ENCODE results near the gene CACNA1C. TPM values are rescaled to one million over a fixed set of nuclear protein-coding genes. Genes with fewer than 3 reads are reported as not detected.

CACNA1C gene
- total and polyA plus RNA-seq, 10 of the 15 experiments (the other 5 are each of a cell fraction or from before 2014, with no cell fraction given), result under 0.01 to 0.15 (median 0.09) TPM; not detected in 5

DNA sequence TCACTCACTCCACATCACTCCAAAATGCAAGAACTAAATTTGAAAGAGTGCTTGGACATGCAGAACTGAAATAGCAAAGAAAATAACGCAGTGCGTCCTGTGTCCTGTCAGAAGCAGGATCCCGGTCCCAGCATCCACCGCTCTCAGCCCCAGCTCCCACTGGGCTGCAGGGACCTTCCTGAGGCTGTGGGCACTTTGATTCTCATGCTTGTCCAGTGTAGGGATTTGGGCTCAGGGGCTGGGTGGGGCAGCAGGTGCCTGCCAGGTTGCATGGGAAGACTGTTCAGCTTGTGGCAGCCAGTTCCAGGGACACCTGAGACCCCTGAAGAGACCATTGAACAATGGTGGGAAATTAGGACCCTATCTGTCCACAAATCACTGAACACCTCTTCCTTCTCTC lies 602.0 kb downstream of the CACNA1C start:
- BruUV-seq (replicated peaks), result no TSS peak
- H2AFZ ChIP-seq (ENCODE audit: control insufficient read depth, low read depth, low read length), result no peak overlapping the region
- in situ Hi-C loops (cut with MboI) (no loop called here), intact Hi-C loops (cut with micrococcal nuclease; ENCODE audit: unreplicated experiment) (no loop called here)
- ATAC-seq (no peak), FAIRE-seq (no peak), DNase-seq (ENCODE audit: low read depth, low spot score) (no peak)
- POLR2A ChIA-PET, result no interaction called here
- no peaks in the 10 kb centered on the region for H3K9me3 ChIP-seq (replicated peaks; ENCODE audit: control insufficient read depth, insufficient read depth, low read length)
- RAD21 ChIA-PET (ENCODE audit: unreplicated experiment), result no interaction called here
- no peaks in the 10 kb centered on the region for H3K79me2 ChIP-seq (ENCODE audit: control insufficient read depth, insufficient read depth, low read length)
- SMC1A ChIA-PET (ENCODE audit: uncharacterized antibody, unreplicated experiment), result no interaction called here
- TF ChIP-seq BCL11A (IDR thresholded peaks at IDR 0.05; ENCODE audit: low read depth, low read length) (no peak), ZSCAN29 (IDR thresholded peaks at IDR 0.05) (no peak), DPF2 (IDR thresholded peaks at IDR 0.05) (no peak), EZH2 (IDR thresholded peaks at IDR 0.05; ENCODE audit: borderline replicate concordance, control insufficient read depth, low read depth, low read length) (no peak), CBX3 (IDR thresholded peaks at IDR 0.05; ENCODE audit: borderline replicate concordance, low read depth) (no peak), SIX5 (IDR thresholded peaks at IDR 0.05; ENCODE audit: low read depth, low read length, severe bottlenecking) (no peak), NRF1 (conservative IDR thresholded peaks at IDR 0.05; ENCODE audit: low read depth, low read length) (no peak)
- TF ChIP-seq, protein P1, sequence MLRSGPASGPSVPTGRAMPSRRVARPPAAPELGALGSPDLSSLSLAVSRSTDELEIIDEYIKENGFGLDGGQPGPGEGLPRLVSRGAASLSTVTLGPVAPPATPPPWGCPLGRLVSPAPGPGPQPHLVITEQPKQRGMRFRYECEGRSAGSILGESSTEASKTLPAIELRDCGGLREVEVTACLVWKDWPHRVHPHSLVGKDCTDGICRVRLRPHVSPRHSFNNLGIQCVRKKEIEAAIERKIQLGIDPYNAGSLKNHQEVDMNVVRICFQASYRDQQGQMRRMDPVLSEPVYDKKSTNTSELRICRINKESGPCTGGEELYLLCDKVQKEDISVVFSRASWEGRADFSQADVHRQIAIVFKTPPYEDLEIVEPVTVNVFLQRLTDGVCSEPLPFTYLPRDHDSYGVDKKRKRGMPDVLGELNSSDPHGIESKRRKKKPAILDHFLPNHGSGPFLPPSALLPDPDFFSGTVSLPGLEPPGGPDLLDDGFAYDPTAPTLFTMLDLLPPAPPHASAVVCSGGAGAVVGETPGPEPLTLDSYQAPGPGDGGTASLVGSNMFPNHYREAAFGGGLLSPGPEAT (IDR thresholded peaks at IDR 0.05; ENCODE audit: low read depth), result no peak
- 33% methylated on average over 4 of the region's 4 CpGs for WGBS (ENCODE audit: insufficient coverage, insufficient replicate concordance, low lambda C conversion rate, missing lambda C conversion rate)
- CTCF ChIA-PET, result no interaction called here
- no peak overlapping the region for H3K4me3 ChIP-seq
- H3K9ac ChIP-seq (ENCODE audit: control insufficient read depth, insufficient read depth, low read length), result no peak overlapping the region
- no peak overlapping the region for H3K4me2 ChIP-seq (ENCODE audit: control insufficient read depth, insufficient read depth)
- H3K36me3 ChIP-seq (ENCODE audit: control insufficient read depth in 2 of 2, insufficient read depth in 2 of 2, low read length in 1 of 2), result no peaks in the 10 kb centered on the region
- H4K20me1 ChIP-seq (ENCODE audit: control insufficient read depth, insufficient read depth), result no peaks in the 10 kb centered on the region
- H3K27ac ChIP-seq (ENCODE audit: control insufficient read depth, insufficient read depth), result no peak overlapping the region
- H3K27me3 ChIP-seq (replicated peaks in 1 of 2; ENCODE audit: control insufficient read depth in 2 of 2, insufficient read depth in 2 of 2, low read length in 1 of 2), result peaks cover 0 to 4% of the 10 kb centered on the region in 2 experiments; a peak in 2 of 4 replicates
- no peaks in the 10 kb centered on the region for H3K4me1 ChIP-seq (ENCODE audit: control insufficient read depth, insufficient read depth, low read length)

Measured in GM12878 (cell line).